Natural killer cell (primary cell): ENCODE results near the gene SMR3A. TPM values are rescaled to one million over a fixed set of nuclear protein-coding genes. Genes with fewer than 3 reads are reported as not detected.

ENCODE experiments used
- ATAC-seq, 3 donors: fragments of 150-1000 bp in 2 of 3; fragments of 200-7000 bp in 1 of 3; cut with Tn5 transposase; 1 replicate in 1 of 3; 2 replicates in 2 of 3; pipeline ENCODE4 v1.10.0; 2021; ENCODE audit warnings: mild to moderate bottlenecking in 2 of 3, moderate library complexity in 2 of 3
- DNase-seq, 2 donors: peaks; one replicate each; pipeline versions ENCODE4 v3.0.0 to v3.0.0-alpha.2; 2013 to 2021; ENCODE audit warnings: mixed read lengths in 1 of 2
- H3K27ac ChIP-seq: one replicate; pipeline ENCODE4 v1.5.1; 2013; ENCODE audit warnings: mild to moderate bottlenecking, low read length
- H3K27me3 ChIP-seq: one replicate; pipeline ENCODE4 v1.6.1; 2013; ENCODE audit warnings: low read length; ENCODE audit not compliant: control insufficient read depth, insufficient read depth
- H3K36me3 ChIP-seq: one replicate; pipeline ENCODE4 v1.6.1; 2013; ENCODE audit warnings: low read length; ENCODE audit not compliant: control insufficient read depth, insufficient read depth
- H3K4me1 ChIP-seq: one replicate; pipeline ENCODE4 v1.6.1; 2013; ENCODE audit warnings: low read length; ENCODE audit not compliant: control insufficient read depth, insufficient read depth
- H3K4me3 ChIP-seq: one replicate; pipeline ENCODE4 v1.5.1; 2013; ENCODE audit warnings: low read length
- H3K9me3 ChIP-seq: one replicate; pipeline ENCODE4 v1.6.1; 2013; ENCODE audit warnings: low read length; ENCODE audit not compliant: control insufficient read depth, insufficient read depth
- H3K27ac Mint-ChIP-seq, 2 donors: one replicate each; pipeline ENCODE4 v1.8.0; 2022; ENCODE audit warnings: mild to moderate bottlenecking in 2 of 2, mixed read lengths in 2 of 2, moderate library complexity in 1 of 2
- H3K27me3 Mint-ChIP-seq, 2 donors: one replicate each; pipeline ENCODE4 v1.8.0; 2022; ENCODE audit warnings: low read depth in 2 of 2, mixed read lengths in 2 of 2
- H3K36me3 Mint-ChIP-seq: one replicate; pipeline ENCODE4 v1.8.0; 2022; ENCODE audit warnings: mixed read lengths
- H3K4me1 Mint-ChIP-seq, 2 donors: one replicate each; pipeline ENCODE4 v1.8.0; 2022; ENCODE audit warnings: mixed read lengths in 2 of 2
- H3K4me3 Mint-ChIP-seq: one replicate; pipeline ENCODE4 v1.8.0; 2022; ENCODE audit warnings: mild to moderate bottlenecking, moderate library complexity, mixed read lengths
- H3K9me3 Mint-ChIP-seq, 2 donors: one replicate each; pipeline ENCODE4 v1.8.0; 2022; ENCODE audit warnings: mixed read lengths in 2 of 2
- WGBS: methylation state at CpG from one replicate; pipeline ENCODE4 v1.1.7; 2013; ENCODE audit warnings: missing lambda C conversion rate; ENCODE audit not compliant: insufficient coverage; 5-methylcytosine and 5-hydroxymethylcytosine counted together
- intact Hi-C: fragments of 100-400 bp; cut with micrococcal nuclease; formaldehyde crosslinking; loops from one replicate; pipeline ENCODE4 v1.14.2; 2022
- total RNA-seq, 4 donors: library from RNA; stranded (reverse); fragments of 120-200 nt in 1 of 4; gene quantifications; one replicate each; pipeline versions ENCODE4 v1.2.3 to v1.2.4, GENCODE V29; 2013 to 2022
- TF ChIP-seq, protein P1 (sequence below): fragments of 200-600 bp; IDR thresholded peaks from one replicate; pipeline ENCODE4 v1.8.0; 2022; ENCODE audit warnings: antibody characterized with exemption

Gene SMR3A
- total RNA-seq, 3 donors from 2014 or later (not counting 1 experiment from before 2014, with no cell fraction given): not detected

- H3K27me3 Mint-ChIP-seq: no peaks in the 10 kb centered on the region
- H3K36me3 Mint-ChIP-seq: no peaks in the 10 kb centered on the region
- intact Hi-C loops: no loop called here
These were observed 22.2 kb downstream of the SMR3A start, which contains the start of gene SMR3B for GRCh38 chr4:70382691-70383181. Gene SMR3B, plus strand, starts transcription at chr4:70383131. Its CDS starts 1,380 bp downstream, at chr4:70384511.

GRCh38 chr4:70392057-70392776, 31.7 kb downstream of the SMR3A start:
- Histone ChIP-seq H3K36me3 (no peaks in the 10 kb centered on the region), H3K4me1 (no peaks in the 10 kb centered on the region), H3K9me3 (no peaks in the 10 kb centered on the region), H3K27me3 (no peaks in the 10 kb centered on the region), H3K27ac (no peak overlapping the region), H3K4me3 (no peak overlapping the region)
- no peaks in the 10 kb centered on the region for H3K27me3 Mint-ChIP-seq
- WGBS: no CpG with 5 or more reads among the region's 2 CpGs
- H3K36me3 Mint-ChIP-seq: no peaks in the 10 kb centered on the region
- intact Hi-C loops: no loop called here
- no peaks in the 10 kb centered on the region for H3K4me1 Mint-ChIP-seq
- TF ChIP-seq, protein P1, sequence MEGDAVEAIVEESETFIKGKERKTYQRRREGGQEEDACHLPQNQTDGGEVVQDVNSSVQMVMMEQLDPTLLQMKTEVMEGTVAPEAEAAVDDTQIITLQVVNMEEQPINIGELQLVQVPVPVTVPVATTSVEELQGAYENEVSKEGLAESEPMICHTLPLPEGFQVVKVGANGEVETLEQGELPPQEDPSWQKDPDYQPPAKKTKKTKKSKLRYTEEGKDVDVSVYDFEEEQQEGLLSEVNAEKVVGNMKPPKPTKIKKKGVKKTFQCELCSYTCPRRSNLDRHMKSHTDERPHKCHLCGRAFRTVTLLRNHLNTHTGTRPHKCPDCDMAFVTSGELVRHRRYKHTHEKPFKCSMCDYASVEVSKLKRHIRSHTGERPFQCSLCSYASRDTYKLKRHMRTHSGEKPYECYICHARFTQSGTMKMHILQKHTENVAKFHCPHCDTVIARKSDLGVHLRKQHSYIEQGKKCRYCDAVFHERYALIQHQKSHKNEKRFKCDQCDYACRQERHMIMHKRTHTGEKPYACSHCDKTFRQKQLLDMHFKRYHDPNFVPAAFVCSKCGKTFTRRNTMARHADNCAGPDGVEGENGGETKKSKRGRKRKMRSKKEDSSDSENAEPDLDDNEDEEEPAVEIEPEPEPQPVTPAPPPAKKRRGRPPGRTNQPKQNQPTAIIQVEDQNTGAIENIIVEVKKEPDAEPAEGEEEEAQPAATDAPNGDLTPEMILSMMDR: no peak
- no peak overlapping the region for H3K4me3 Mint-ChIP-seq
- DNase-seq (no peak), ATAC-seq (no peak)
- peaks cover 4 to 6% of the 10 kb centered on the region in 2 donors for H3K9me3 Mint-ChIP-seq
- H3K27ac Mint-ChIP-seq: no peak overlapping the region

More at GRCh38 chr4:70382691-70383181, 22.2 kb downstream of the SMR3A start, which contains the start of gene SMR3B:
- Histone ChIP-seq H3K4me3 (no peak within 1 kb of the TSS), H3K4me1 (no peaks in the 10 kb centered on the region), H3K27me3 (no peaks in the 10 kb centered on the region), H3K27ac (no peak within 1 kb of the TSS), H3K36me3 (no peaks in the 10 kb centered on the region), H3K9me3 (no peaks in the 10 kb centered on the region)
- DNase-seq (no peak), ATAC-seq (no peak)
- TF ChIP-seq, protein P1: no peak
- peaks cover 2 to 3% of the 10 kb centered on the region in 2 donors for H3K9me3 Mint-ChIP-seq
- H3K4me3 Mint-ChIP-seq: no peak within 1 kb of the TSS
- no peaks in the 10 kb centered on the region for H3K4me1 Mint-ChIP-seq
- no peak within 1 kb of the TSS for H3K27ac Mint-ChIP-seq
- WGBS: 69% methylated on average over 4 of the region's 5 CpGs

DNA sequence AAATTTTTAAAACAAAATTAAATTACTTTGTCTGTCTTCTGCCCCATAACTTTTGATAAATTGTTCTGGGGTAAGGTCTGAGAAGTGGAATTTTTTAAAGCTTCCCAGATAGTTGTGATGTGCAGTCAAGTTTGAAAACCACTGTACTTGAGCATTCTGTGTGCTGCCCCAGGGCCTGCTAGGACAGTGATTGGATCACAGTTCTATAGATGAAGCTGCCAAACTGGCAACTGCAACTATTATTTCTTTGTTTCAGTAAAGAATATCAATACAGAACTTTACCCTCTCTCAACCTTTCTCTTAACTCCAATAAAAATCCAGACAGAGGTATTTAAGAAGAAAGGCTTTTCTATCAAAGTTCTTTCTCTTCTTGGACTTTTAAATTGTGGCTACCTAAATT, 37.0 kb downstream of the SMR3A start, which contains the start of gene OPRPN:
Gene OPRPN, plus strand, starts transcription at position 361 of the 400 bp plus-strand sequence. CDS start 1,346 bp downstream, outside the sequence.
- Histone ChIP-seq H3K4me1 (no peaks in the 10 kb centered on the region), H3K9me3 (no peaks in the 10 kb centered on the region), H3K4me3 (no peak within 1 kb of the TSS), H3K27me3 (no peaks in the 10 kb centered on the region), H3K27ac (no peak within 1 kb of the TSS), H3K36me3 (no peaks in the 10 kb centered on the region)
- Mint-ChIP-seq H3K9me3 (no peaks in the 10 kb centered on the region), H3K4me3 (no peak within 1 kb of the TSS), H3K36me3 (no peaks in the 10 kb centered on the region), H3K27ac (no peak within 1 kb of the TSS), H3K4me1 (no peaks in the 10 kb centered on the region), H3K27me3 (no peaks in the 10 kb centered on the region)
- ATAC-seq (no peak), DNase-seq (no peak)
- intact Hi-C loops: no loop called here
- TF ChIP-seq, protein P1: no peak
